NB4 (cell line): ENCODE measurements around the gene NSD1.
"Not testable (repeated sequence)": the region's sequence is repeated elsewhere in the genome, so short reads cannot be mapped to it uniquely, and the experiment has no call there.

Source experiments
- MYC ChIP-seq: IDR thresholded peaks from 2 replicates; pipeline ENCODE4 v1.6.1; 2011; ENCODE audit warnings: low read depth, low read length
- POLR2A ChIP-seq: IDR thresholded peaks from 2 replicates; pipeline ENCODE4 v1.6.1; 2011; ENCODE audit warnings: mild to moderate bottlenecking; ENCODE audit not compliant: insufficient read length; ENCODE audit errors: extremely low read depth
- TF ChIP-seq, protein P1 (sequence below): IDR thresholded peaks from one replicate; pipeline ENCODE4 v1.5.1; 2012; ENCODE audit warnings: low read depth, low read length
- TF ChIP-seq, protein P2 (sequence below): IDR thresholded peaks from 2 replicates; pipeline ENCODE4 v1.6.1; 2011; ENCODE audit warnings: low read depth, low read length

DNA sequence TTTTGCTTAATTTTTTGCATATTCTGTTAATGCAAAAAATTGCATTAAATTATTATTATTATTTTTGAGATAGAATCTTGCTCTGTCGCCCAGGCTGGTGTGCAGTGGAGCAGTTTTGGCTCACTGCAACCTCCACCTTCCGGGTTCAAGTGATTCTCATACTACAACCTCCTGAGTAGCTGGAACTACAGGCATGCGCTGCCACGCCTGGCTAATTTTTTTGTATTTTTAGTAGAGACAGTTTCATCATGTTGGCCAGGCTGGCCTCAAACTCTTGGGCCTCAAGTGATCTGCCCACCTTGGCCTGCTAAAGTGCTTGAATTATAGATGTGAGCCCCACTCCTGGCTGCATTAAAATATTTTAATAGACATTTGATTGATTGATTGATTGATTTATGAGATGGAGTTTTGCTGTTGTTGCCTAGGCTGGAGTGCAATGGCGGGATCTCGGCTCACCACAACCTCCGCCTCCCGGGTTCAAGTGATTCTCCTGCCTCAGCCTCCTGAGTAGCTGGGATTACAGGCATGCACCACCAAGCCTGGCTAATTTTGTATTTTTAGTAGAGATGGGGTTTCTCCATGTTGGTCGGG, 44.4 kb downstream of the NSD1 start:
- not testable (repeated sequence) for TF ChIP-seq POLR2A, MYC
- TF ChIP-seq, protein P1, sequence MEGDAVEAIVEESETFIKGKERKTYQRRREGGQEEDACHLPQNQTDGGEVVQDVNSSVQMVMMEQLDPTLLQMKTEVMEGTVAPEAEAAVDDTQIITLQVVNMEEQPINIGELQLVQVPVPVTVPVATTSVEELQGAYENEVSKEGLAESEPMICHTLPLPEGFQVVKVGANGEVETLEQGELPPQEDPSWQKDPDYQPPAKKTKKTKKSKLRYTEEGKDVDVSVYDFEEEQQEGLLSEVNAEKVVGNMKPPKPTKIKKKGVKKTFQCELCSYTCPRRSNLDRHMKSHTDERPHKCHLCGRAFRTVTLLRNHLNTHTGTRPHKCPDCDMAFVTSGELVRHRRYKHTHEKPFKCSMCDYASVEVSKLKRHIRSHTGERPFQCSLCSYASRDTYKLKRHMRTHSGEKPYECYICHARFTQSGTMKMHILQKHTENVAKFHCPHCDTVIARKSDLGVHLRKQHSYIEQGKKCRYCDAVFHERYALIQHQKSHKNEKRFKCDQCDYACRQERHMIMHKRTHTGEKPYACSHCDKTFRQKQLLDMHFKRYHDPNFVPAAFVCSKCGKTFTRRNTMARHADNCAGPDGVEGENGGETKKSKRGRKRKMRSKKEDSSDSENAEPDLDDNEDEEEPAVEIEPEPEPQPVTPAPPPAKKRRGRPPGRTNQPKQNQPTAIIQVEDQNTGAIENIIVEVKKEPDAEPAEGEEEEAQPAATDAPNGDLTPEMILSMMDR = not testable (repeated sequence)
- TF ChIP-seq, protein P2, sequence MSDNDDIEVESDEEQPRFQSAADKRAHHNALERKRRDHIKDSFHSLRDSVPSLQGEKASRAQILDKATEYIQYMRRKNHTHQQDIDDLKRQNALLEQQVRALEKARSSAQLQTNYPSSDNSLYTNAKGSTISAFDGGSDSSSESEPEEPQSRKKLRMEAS = not testable (repeated sequence)
